Sigmoid colon (tissue), 7 donors: Measurements from ENCODE around the gene NEURL1B. TPM values are rescaled to one million over a fixed set of nuclear protein-coding genes. Genes with fewer than 3 reads are reported as not detected.

Experiments
- DNase-seq: peaks from one replicate; pipeline ENCODE4 v3.0.0-alpha.2; 2019
- H3K27ac ChIP-seq, 4 donors: fragments of 200-600 bp; sonication (generic); one replicate each; pipeline ENCODE4 v1.5.1; 2016 to 2019; ENCODE audit warnings: mild to moderate bottlenecking in 1 of 4
- H3K27me3 ChIP-seq, 3 donors: fragments of 200-600 bp; sonication (generic); one replicate each; pipeline ENCODE4 v1.5.1; 2019; ENCODE audit warnings: mild to moderate bottlenecking in 1 of 3
- H3K36me3 ChIP-seq, 4 donors: fragments of 200-600 bp; sonication (generic); one replicate each; pipeline ENCODE4 v1.5.1; 2016 to 2019
- H3K4me1 ChIP-seq, 4 donors: fragments of 200-600 bp; sonication (generic); one replicate each; pipeline ENCODE4 v1.5.1; 2017 to 2019
- H3K4me3 ChIP-seq, 4 donors: fragments of 200-600 bp; sonication (generic); one replicate each; pipeline ENCODE4 v1.5.1; 2017 to 2019; ENCODE audit warnings: mild to moderate bottlenecking in 2 of 4, moderate library complexity in 1 of 4
- H3K9me3 ChIP-seq, 4 donors: fragments of 200-600 bp in 3 of 4; sonication (generic) in 3 of 4; one replicate each; pipeline versions ENCODE4 v1.5.1 to v1.6.1; 2013 to 2019
- EP300 ChIP-seq, 4 donors: sonication (generic); formaldehyde crosslinking; IDR thresholded peaks; one replicate each; pipeline ENCODE4 v1.6.1; 2017; ENCODE audit warnings: antibody characterized with exemption in 4 of 4
- POLR2A ChIP-seq, 2 donors: fragments of 450-650 bp; IDR thresholded peaks; one replicate each; pipeline ENCODE4 v1.6.1; 2016; ENCODE audit warnings: antibody characterized with exemption in 2 of 2, mild to moderate bottlenecking in 2 of 2, moderate library complexity in 2 of 2
- POLR2AphosphoS5 ChIP-seq, 4 donors: sonication (generic); formaldehyde crosslinking; IDR thresholded peaks; one replicate each; pipeline ENCODE4 v1.6.1; 2017; ENCODE audit warnings: antibody characterized with exemption in 4 of 4
- WGBS, 2 donors: extraction: QIAGEN DNeasy Blood & Tissue Kit; methylation state at CpG; one replicate each; pipeline ENCODE4 v1.1.7; 2013; 5-methylcytosine and 5-hydroxymethylcytosine counted together
- intact Hi-C: fragments of 100-400 bp; cut with DNase I; formaldehyde crosslinking; loops from one replicate; pipeline ENCODE4 v1.15.1; 2023
- polyA plus RNA-seq, 3 donors: library from polyadenylated mRNA; stranded (reverse); fragments of 200-250 nt; gene quantifications; one replicate each; pipeline ENCODE4 v1.2.3, GENCODE V29; 2013
- total RNA-seq, 4 donors: library from RNA; depleted of rRNA; stranded (reverse); fragments of >200 nt; gene quantifications; one replicate each; pipeline ENCODE4 v1.1.0, GENCODE V29; 2016
- TF ChIP-seq, protein P1 (sequence below), 4 experiments: fragments of 450-650 bp in 3 of 4; fragments of 200-600 bp in 1 of 4; IDR thresholded peaks; one replicate each; pipeline ENCODE4 v1.5.1; 2016 to 2019; ENCODE audit warnings: antibody characterized with exemption in 4 of 4, mild to moderate bottlenecking in 3 of 4, moderate library complexity in 2 of 4
- donor health status: healthy with polysubstance abuse.
- donor health status: Bipolar disorder and iron deficiency.
- donor health status: healthy.

Gene NEURL1B
- total and polyA plus RNA-seq, 7 donors, result 12.6 to 53.2 (median 32.9) TPM

DNA sequence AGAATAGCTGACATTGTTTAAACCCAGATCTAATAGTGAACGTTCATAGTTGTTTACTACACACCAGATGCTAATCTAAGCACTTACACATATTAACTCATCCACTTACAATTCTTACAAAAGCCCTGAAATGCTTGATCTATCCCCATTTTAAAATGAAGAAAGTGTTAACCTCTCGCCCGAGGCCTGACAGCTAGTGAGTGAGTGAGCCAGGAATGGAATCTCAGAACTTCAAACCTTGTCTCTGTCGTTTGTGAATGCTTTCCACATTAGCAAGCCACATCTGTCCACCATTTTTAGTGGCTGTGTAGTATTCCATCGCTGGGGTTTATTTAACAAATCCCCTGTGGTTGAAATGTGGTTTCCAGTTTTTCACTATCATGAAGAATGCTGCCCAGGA is 24.9 kb upstream of the NEURL1B start:
- H3K4me1 ChIP-seq, result no peaks in the 10 kb centered on the region
- H3K9me3 ChIP-seq, result no peaks in the 10 kb centered on the region
- intact Hi-C loops, result no loop called here
- TF ChIP-seq POLR2AphosphoS5 (IDR thresholded peaks at IDR 0.05) (no peak), POLR2A (IDR thresholded peaks at IDR 0.05) (no peak), EP300 (IDR thresholded peaks at IDR 0.05) (no peak)
- TF ChIP-seq, protein P1, sequence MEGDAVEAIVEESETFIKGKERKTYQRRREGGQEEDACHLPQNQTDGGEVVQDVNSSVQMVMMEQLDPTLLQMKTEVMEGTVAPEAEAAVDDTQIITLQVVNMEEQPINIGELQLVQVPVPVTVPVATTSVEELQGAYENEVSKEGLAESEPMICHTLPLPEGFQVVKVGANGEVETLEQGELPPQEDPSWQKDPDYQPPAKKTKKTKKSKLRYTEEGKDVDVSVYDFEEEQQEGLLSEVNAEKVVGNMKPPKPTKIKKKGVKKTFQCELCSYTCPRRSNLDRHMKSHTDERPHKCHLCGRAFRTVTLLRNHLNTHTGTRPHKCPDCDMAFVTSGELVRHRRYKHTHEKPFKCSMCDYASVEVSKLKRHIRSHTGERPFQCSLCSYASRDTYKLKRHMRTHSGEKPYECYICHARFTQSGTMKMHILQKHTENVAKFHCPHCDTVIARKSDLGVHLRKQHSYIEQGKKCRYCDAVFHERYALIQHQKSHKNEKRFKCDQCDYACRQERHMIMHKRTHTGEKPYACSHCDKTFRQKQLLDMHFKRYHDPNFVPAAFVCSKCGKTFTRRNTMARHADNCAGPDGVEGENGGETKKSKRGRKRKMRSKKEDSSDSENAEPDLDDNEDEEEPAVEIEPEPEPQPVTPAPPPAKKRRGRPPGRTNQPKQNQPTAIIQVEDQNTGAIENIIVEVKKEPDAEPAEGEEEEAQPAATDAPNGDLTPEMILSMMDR (IDR thresholded peaks at IDR 0.05), result no peak
- H3K36me3 ChIP-seq, result no peaks in the 10 kb centered on the region
- no peak for DNase-seq
- no peaks in the 10 kb centered on the region for H3K27me3 ChIP-seq
- no peak overlapping the region for H3K4me3 ChIP-seq
- peak overlapping the region in 1 of 4 donors; percentile 43 for H3K27ac ChIP-seq
- 68% methylated on average over 5 of the region's 5 CpGs for WGBS, 2 donors

DNA sequence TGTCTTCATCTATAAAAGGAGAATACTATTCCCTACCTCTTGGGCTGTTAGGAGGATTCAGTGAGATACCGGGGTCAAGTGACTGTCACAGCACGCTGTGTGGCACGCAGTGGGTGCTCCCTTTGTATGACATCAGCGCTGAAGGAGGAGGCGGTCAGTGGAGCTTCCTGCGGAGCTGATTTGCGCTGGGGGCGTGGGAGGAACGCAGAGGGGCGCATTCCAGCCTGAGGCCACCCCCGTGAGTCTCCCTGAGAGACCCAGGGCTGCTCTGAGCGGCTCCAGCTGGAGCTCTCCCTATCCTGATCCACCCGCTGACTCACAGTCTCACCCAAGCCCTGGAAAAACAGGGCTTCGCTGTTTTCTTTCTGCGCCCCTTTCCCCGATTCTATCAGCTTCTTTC is 24.3 kb upstream of the NEURL1B start:
- peak overlapping the region; percentile 39 to 64 (median 44) for H3K27ac ChIP-seq
- intact Hi-C loops, result no loop called here
- DNase-seq, result peak; percentile 76

DNA sequence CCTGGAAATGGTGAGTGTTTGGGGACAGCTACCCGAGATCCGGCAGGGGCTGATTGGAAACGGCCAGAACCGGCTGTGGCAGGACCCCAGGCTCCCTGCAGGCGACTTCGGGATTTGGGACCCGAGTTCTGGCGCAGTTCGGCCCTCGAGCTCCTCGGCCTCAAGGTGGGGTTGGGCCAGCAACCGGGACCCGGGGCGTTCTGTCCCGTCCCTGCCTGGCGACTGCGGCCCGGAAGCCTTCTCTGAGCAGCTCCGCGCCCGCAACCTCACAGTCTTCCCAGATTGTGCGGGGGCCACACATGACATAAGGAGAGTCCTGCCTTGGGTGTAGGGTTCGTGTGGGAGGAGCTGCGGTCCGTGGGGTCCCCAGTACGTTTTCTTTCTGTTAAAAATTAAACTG is 23.2 kb upstream of the NEURL1B start:
- no peaks in the 10 kb centered on the region for H3K36me3 ChIP-seq
- intact Hi-C loops, result no loop called here
- no peak overlapping the region for H3K27ac ChIP-seq
- WGBS, 2 donors, result 90 to 91% methylated on average over 26 of the region's 26 CpGs
- H3K27me3 ChIP-seq, result no peaks in the 10 kb centered on the region
- DNase-seq, result peak; percentile 61
- no peak overlapping the region for H3K4me3 ChIP-seq
- TF ChIP-seq, protein P1 (IDR thresholded peaks at IDR 0.05), result no peak
- TF ChIP-seq POLR2A (IDR thresholded peaks at IDR 0.05) (no peak), EP300 (IDR thresholded peaks at IDR 0.05) (no peak), POLR2AphosphoS5 (IDR thresholded peaks at IDR 0.05) (no peak)
- H3K9me3 ChIP-seq, result no peaks in the 10 kb centered on the region
- no peaks in the 10 kb centered on the region for H3K4me1 ChIP-seq

More for the DNA sequence above, 24.3 kb upstream of the NEURL1B start:
- no peaks in the 10 kb centered on the region for H3K9me3 ChIP-seq
- no peak overlapping the region for H3K4me3 ChIP-seq
- WGBS, 2 donors, result 77 to 86% methylated on average over 16 of the region's 16 CpGs
- TF ChIP-seq POLR2AphosphoS5 (IDR thresholded peaks at IDR 0.05) (no peak), POLR2A (IDR thresholded peaks at IDR 0.05) (no peak), EP300 (IDR thresholded peaks at IDR 0.05) (no peak)
- TF ChIP-seq, protein P1 (IDR thresholded peaks at IDR 0.05), result no peak
- no peaks in the 10 kb centered on the region for H3K36me3 ChIP-seq
- no peaks in the 10 kb centered on the region for H3K4me1 ChIP-seq
- no peaks in the 10 kb centered on the region for H3K27me3 ChIP-seq

DNA sequence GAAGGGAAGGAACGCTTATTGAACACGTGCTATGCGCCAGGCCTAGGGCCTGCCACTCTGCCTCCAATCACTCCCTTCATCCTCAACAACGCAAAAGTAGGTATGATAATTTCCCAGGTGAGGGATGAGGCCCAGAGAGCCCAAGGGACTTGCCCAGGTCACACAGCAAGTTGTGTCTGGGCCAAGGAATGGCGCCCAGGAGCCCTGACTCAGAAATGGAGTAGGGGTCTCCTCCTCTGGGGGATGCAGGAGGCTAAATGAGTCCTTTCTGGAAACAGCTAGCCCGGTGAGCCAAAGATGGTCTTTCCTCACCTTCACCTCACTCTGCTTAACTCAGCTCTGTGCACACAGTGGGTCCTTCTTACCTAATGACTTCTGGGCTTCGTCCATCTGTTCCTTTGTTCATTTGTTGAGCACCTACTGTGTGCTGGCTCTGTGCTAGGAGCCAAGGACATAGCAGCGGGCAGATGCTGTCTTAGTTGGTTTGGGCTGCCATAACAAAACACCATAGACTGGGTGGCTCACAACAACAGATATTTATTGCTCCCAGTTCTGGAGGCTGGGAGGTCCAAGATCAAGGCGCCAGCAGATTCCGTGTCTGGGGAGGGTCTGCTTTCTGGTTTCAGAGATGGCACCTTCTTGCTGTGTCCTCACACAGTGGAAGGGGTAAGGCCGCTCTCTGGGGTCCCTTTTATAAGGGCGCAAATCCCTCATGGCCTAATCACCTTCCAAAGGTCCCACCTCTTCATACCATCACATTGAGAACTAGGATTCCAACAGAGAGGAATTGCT is 22.3 kb upstream of the NEURL1B start:
- no peak overlapping the region for H3K27ac ChIP-seq
- no peak overlapping the region for H3K4me3 ChIP-seq
- 90 to 93% methylated on average over 12 of the region's 12 CpGs for WGBS, 2 donors
- no peaks in the 10 kb centered on the region for H3K36me3 ChIP-seq
- H3K4me1 ChIP-seq, result no peaks in the 10 kb centered on the region
- intact Hi-C loops, result no loop called here
- TF ChIP-seq EP300 (IDR thresholded peaks at IDR 0.05) (no peak), POLR2AphosphoS5 (IDR thresholded peaks at IDR 0.05) (no peak), POLR2A (IDR thresholded peaks at IDR 0.05) (no peak)
- TF ChIP-seq, protein P1 (IDR thresholded peaks at IDR 0.05), result no peak
- H3K27me3 ChIP-seq, result no peaks in the 10 kb centered on the region
- no peaks in the 10 kb centered on the region for H3K9me3 ChIP-seq
- DNase-seq, result peak; percentile 51
